H9 (cell line): ENCODE data around the gene ZNF674. TPM values are rescaled to one million over a fixed set of nuclear protein-coding genes. Genes with fewer than 3 reads are reported as not detected.
"Not testable (repeated sequence)": the region's sequence is repeated elsewhere in the genome, so short reads cannot be mapped to it uniquely, and the experiment has no call there.

Experiments used
- DNase-seq: peaks from one replicate; pipeline ENCODE4 v3.0.0-alpha.2; 2017
- H2AFZ ChIP-seq: one replicate; pipeline ENCODE4 v1.6.1; 2013; ENCODE audit warnings: mild to moderate bottlenecking, low read length, control low read depth, moderate library complexity
- H2AK5ac ChIP-seq: 2 replicates; pipeline ENCODE4 v1.6.1; 2013; ENCODE audit warnings: low read length, control low read depth, mixed read lengths; ENCODE audit not compliant: insufficient read length
- H2BK120ac ChIP-seq: one replicate; pipeline ENCODE4 v1.6.1; 2013; ENCODE audit warnings: low read depth, mild to moderate bottlenecking, low read length, control low read depth, inconsistent platforms; ENCODE audit not compliant: poor library complexity, severe bottlenecking
- H2BK12ac ChIP-seq: 2 replicates; pipeline ENCODE4 v1.6.1; 2013; ENCODE audit warnings: low read length, control low read depth, mixed read lengths, low read depth; ENCODE audit not compliant: insufficient read length
- H2BK15ac ChIP-seq: 2 replicates; pipeline ENCODE4 v1.6.1; 2013; ENCODE audit warnings: low read depth, low read length, control low read depth
- H2BK20ac ChIP-seq: one replicate; pipeline ENCODE4 v1.6.1; 2013; ENCODE audit warnings: low read depth, mild to moderate bottlenecking, low read length, control low read depth, inconsistent platforms; ENCODE audit not compliant: poor library complexity, severe bottlenecking
- H2BK5ac ChIP-seq: 2 replicates; pipeline ENCODE4 v1.6.1; 2013; ENCODE audit warnings: low read length, control low read depth, mixed read lengths; ENCODE audit not compliant: insufficient read length
- H3K14ac ChIP-seq: 2 replicates; pipeline ENCODE4 v1.6.1; 2013; ENCODE audit warnings: low read length, control low read depth; ENCODE audit not compliant: insufficient read depth
- H3K18ac ChIP-seq: 2 replicates; pipeline ENCODE4 v1.6.1; 2013; ENCODE audit warnings: low read depth, mild to moderate bottlenecking, mixed read lengths, low read length, control low read depth; ENCODE audit not compliant: insufficient read length
- H3K23ac ChIP-seq: 2 replicates; pipeline ENCODE4 v1.6.1; 2013; ENCODE audit warnings: low read length, control low read depth, mixed read lengths, low read depth; ENCODE audit not compliant: insufficient read length
- H3K23me2 ChIP-seq: 2 replicates; pipeline ENCODE4 v1.6.1; 2013; ENCODE audit warnings: low read depth, mild to moderate bottlenecking, mixed read lengths, low read length, control low read depth; ENCODE audit not compliant: insufficient read length, poor library complexity, severe bottlenecking
- H3K27ac ChIP-seq: 2 replicates; pipeline ENCODE4 v1.5.1; 2013; ENCODE audit warnings: low read length, control low read depth, mixed read lengths, low read depth; ENCODE audit not compliant: insufficient read length
- H3K27me3 ChIP-seq: 2 replicates; pipeline ENCODE4 v1.6.1; 2013; ENCODE audit warnings: low read length, control low read depth, inconsistent platforms; ENCODE audit not compliant: insufficient read depth
- H3K4ac ChIP-seq: 2 replicates; pipeline ENCODE4 v1.6.1; 2013; ENCODE audit warnings: low read depth, mild to moderate bottlenecking, control low read depth, inconsistent platforms, low read length, moderate library complexity
- H3K4me1 ChIP-seq: 2 replicates; pipeline ENCODE4 v1.6.1; 2013; ENCODE audit warnings: low read length, control low read depth, inconsistent platforms; ENCODE audit not compliant: insufficient read depth
- H3K4me2 ChIP-seq: 2 replicates; pipeline ENCODE4 v1.6.1; 2013; ENCODE audit warnings: low read length, control low read depth, mixed read lengths; ENCODE audit not compliant: insufficient read length, insufficient read depth
- H3K56ac ChIP-seq: 2 replicates; pipeline ENCODE4 v1.6.1; 2013; ENCODE audit warnings: low read depth, mild to moderate bottlenecking, mixed read lengths, low read length, control low read depth; ENCODE audit not compliant: insufficient read length
- H3K79me1 ChIP-seq: 2 replicates; pipeline ENCODE4 v1.6.1; 2013; ENCODE audit warnings: low read depth, mild to moderate bottlenecking, moderate library complexity, low read length, control low read depth, inconsistent platforms; ENCODE audit not compliant: insufficient read depth, poor library complexity, severe bottlenecking
- H3K79me2 ChIP-seq: 2 replicates; pipeline ENCODE4 v1.6.1; 2013; ENCODE audit warnings: low read length, control low read depth, inconsistent platforms; ENCODE audit not compliant: insufficient read depth
- H3K9ac ChIP-seq: 2 replicates; pipeline ENCODE4 v1.6.1; 2013; ENCODE audit warnings: low read length, control low read depth, mixed read lengths; ENCODE audit not compliant: insufficient read length; ENCODE audit errors: extremely low read depth
- H3K9me3 ChIP-seq: one replicate; pipeline ENCODE4 v1.6.1; 2013; ENCODE audit warnings: low read depth, low read length, inconsistent platforms; ENCODE audit not compliant: control insufficient read depth
- H3T11ph ChIP-seq: one replicate; pipeline ENCODE4 v1.6.1; 2013; ENCODE audit warnings: mild to moderate bottlenecking, low read length, control low read depth, inconsistent platforms
- H4K20me1 ChIP-seq: one replicate; pipeline ENCODE4 v1.6.1; 2013; ENCODE audit not compliant: control insufficient read depth, insufficient read length, insufficient read depth
- H4K5ac ChIP-seq: 2 replicates; pipeline ENCODE4 v1.6.1; 2013; ENCODE audit warnings: low read depth, mild to moderate bottlenecking, mixed read lengths, low read length, control low read depth; ENCODE audit not compliant: insufficient read length
- H4K8ac ChIP-seq: replicated peaks from 2 replicates; pipeline ENCODE4 v1.6.1; 2013; ENCODE audit warnings: low read length, control low read depth, mixed read lengths, low read depth; ENCODE audit not compliant: insufficient read length
- H4K91ac ChIP-seq: 2 replicates; pipeline ENCODE4 v1.6.1; 2013; ENCODE audit warnings: low read depth, mild to moderate bottlenecking, moderate library complexity, mixed read lengths, low read length, control low read depth; ENCODE audit not compliant: insufficient read length
- H3K27ac Mint-ChIP-seq, 3 experiments: 2 replicates in 2 of 3; 3 replicates in 1 of 3; pipeline ENCODE4 v1.8.0; 2020 to 2021; ENCODE audit warnings: mixed read lengths in 3 of 3, mild to moderate bottlenecking in 1 of 3, moderate library complexity in 1 of 3
- H3K27me3 Mint-ChIP-seq: 2 replicates; pipeline ENCODE4 v1.8.0; 2021; ENCODE audit warnings: low read depth, mild to moderate bottlenecking, moderate library complexity, mixed read lengths
- H3K36me3 Mint-ChIP-seq, 3 experiments: 2 replicates in 2 of 3; 3 replicates in 1 of 3; pipeline ENCODE4 v1.8.0; 2020 to 2021; ENCODE audit warnings: low read depth in 3 of 3, mixed read lengths in 3 of 3; ENCODE audit not compliant: insufficient read depth in 1 of 3
- H3K4me1 Mint-ChIP-seq, 2 experiments: 2 replicates each; pipeline ENCODE4 v1.8.0; 2020; ENCODE audit warnings: mixed read lengths in 2 of 2
- H3K4me3 Mint-ChIP-seq, 2 experiments: 2 replicates in 1 of 2; 3 replicates in 1 of 2; pipeline ENCODE4 v1.8.0; 2020 to 2021; ENCODE audit warnings: mild to moderate bottlenecking in 2 of 2, mixed read lengths in 2 of 2, moderate library complexity in 1 of 2
- H3K9me3 Mint-ChIP-seq, 2 experiments: 2 replicates in 1 of 2; 3 replicates in 1 of 2; pipeline ENCODE4 v1.8.0; 2020; ENCODE audit warnings: mild to moderate bottlenecking in 2 of 2, mixed read lengths in 2 of 2, moderate library complexity in 1 of 2
- WGBS: extraction: QIAGEN DNeasy Blood & Tissue Kit; methylation state at CpG from one replicate; pipeline ENCODE4 v1.1.7; 2013; ENCODE audit warnings: missing lambda C conversion rate, low lambda C conversion rate, mixed read lengths; ENCODE audit not compliant: insufficient read length; ENCODE audit errors: extremely low coverage; 5-methylcytosine and 5-hydroxymethylcytosine counted together
- total RNA-seq: library from RNA; stranded (reverse); gene quantifications from 2 replicates; pipeline ENCODE4 v1.2.1, GENCODE V29; 2021
- TF ChIP-seq, protein P1 (sequence below): fragments of 200-600 bp; sonication (generic); conservative IDR thresholded peaks from 3 replicates; pipeline ENCODE4 v1.8.0; 2021; ENCODE audit warnings: antibody characterized with exemption, mild to moderate bottlenecking

The ZNF674 gene
- total RNA-seq, 1 experiment from 2014 or later, result 10.1 TPM

DNA sequence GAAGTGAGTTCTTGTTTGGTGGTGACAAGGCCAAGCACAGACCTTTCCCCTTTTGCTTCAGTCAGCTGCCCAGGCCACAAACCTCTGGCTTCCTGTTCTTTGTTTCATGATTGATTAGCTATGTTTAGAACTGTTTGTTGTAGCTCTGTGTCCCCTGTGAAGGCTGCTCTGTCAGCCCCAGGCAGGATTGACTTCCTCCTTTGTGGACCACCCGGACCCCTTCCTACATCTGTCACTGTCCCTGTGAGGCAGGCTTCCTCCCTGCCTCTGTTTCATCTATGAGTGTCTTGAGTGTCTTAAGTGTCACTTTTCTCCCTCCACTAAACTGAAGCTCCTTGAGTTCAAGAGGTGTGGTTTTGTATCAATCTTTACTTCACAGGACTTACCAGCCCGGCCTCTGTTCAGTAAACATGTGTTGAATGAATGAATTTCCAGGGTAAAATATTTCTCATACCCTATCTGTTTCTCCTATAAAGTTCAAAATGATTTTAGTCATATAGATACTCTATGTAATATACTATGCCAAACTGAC is 83.5 kb downstream of the ZNF674 start:
- Histone ChIP-seq H2BK120ac (no peak overlapping the region), H3K23me2 (no peaks in the 10 kb centered on the region), H3K79me1 (no peaks in the 10 kb centered on the region), H4K20me1 (no peaks in the 10 kb centered on the region), H2AK5ac (no peak overlapping the region), H3K27me3 (no peaks in the 10 kb centered on the region), H3T11ph (no peak overlapping the region), H3K27ac (no peak overlapping the region), H3K4me1 (no peaks in the 10 kb centered on the region; the same call in 1 of the 2 replicates), H2BK15ac (no peak overlapping the region), H2BK12ac (no peak overlapping the region), H3K9me3 (peaks cover 5% of the 10 kb centered on the region), H3K79me2 (no peaks in the 10 kb centered on the region), H2BK5ac (no peak overlapping the region), H3K23ac (no peak overlapping the region), H3K4ac (no peak overlapping the region), H3K56ac (no peak overlapping the region), H3K14ac (no peak overlapping the region; the same call in 1 of the 2 replicates), H3K4me2 (no peak overlapping the region), H2BK20ac (no peak overlapping the region), H3K9ac (no peak overlapping the region), H4K8ac (no peak overlapping the region), H2AFZ (no peak overlapping the region), H3K18ac (no peak overlapping the region), H4K91ac (no peak overlapping the region), H4K5ac (no peak overlapping the region)
- Mint-ChIP-seq H3K4me1 (peaks cover 0 to 6% of the 10 kb centered on the region in 2 experiments; a peak in 2 of 4 replicates), H3K27me3 (no peaks in the 10 kb centered on the region), H3K4me3 (no peak overlapping the region; a peak in 1 of 5 replicates), H3K9me3 (peaks cover 59 to 68% of the 10 kb centered on the region in 2 experiments), H3K36me3 (peaks cover 23 to 44% (median 41%) of the 10 kb centered on the region in 3 experiments), H3K27ac (peak overlapping the region; percentile 26 to 91 (median 65); a peak in 4 of 7 replicates)
- WGBS, result no CpG with 5 or more reads among the region's 2 CpGs
- TF ChIP-seq, protein P1, sequence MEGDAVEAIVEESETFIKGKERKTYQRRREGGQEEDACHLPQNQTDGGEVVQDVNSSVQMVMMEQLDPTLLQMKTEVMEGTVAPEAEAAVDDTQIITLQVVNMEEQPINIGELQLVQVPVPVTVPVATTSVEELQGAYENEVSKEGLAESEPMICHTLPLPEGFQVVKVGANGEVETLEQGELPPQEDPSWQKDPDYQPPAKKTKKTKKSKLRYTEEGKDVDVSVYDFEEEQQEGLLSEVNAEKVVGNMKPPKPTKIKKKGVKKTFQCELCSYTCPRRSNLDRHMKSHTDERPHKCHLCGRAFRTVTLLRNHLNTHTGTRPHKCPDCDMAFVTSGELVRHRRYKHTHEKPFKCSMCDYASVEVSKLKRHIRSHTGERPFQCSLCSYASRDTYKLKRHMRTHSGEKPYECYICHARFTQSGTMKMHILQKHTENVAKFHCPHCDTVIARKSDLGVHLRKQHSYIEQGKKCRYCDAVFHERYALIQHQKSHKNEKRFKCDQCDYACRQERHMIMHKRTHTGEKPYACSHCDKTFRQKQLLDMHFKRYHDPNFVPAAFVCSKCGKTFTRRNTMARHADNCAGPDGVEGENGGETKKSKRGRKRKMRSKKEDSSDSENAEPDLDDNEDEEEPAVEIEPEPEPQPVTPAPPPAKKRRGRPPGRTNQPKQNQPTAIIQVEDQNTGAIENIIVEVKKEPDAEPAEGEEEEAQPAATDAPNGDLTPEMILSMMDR, result no peak
- no peak for DNase-seq

- H3K56ac ChIP-seq, H3K23me2 ChIP-seq, H3K9me3 ChIP-seq, H3K4ac ChIP-seq, H2BK20ac ChIP-seq, H4K20me1 ChIP-seq, H3K79me2 ChIP-seq, H3K4me2 ChIP-seq, H4K5ac ChIP-seq, H3T11ph ChIP-seq, H3K9ac ChIP-seq, DNase-seq, H2AK5ac ChIP-seq, H4K8ac ChIP-seq, H2BK120ac ChIP-seq, H3K4me1 ChIP-seq, H2BK5ac ChIP-seq, H3K23ac ChIP-seq, H2BK12ac ChIP-seq, H3K14ac ChIP-seq, H3K27ac ChIP-seq, H2BK15ac ChIP-seq, H3K4me1 Mint-ChIP-seq, H2AFZ ChIP-seq, H3K18ac ChIP-seq, H3K4me3 Mint-ChIP-seq, H4K91ac ChIP-seq, H3K27me3 ChIP-seq, H3K27me3 Mint-ChIP-seq, H3K79me1 ChIP-seq: not testable (repeated sequence)
- no CpG with 5 or more reads among the region's 8 CpGs for WGBS
- Mint-ChIP-seq H3K27ac (peak overlapping the region in 2 of 3 experiments; percentile 65 to 91; a peak in 3 of 7 replicates), H3K36me3 (peaks cover 19 to 44% (median 35%) of the 10 kb centered on the region in 3 experiments), H3K9me3 (peaks cover 59 to 68% of the 10 kb centered on the region in 2 experiments)
Observed at GRCh38 chrX:46460801-46461659, 84.2 kb downstream of the ZNF674 start.
